OCI-LY3 (cell line): ENCODE data around the gene TOX3.

Source experiments
- CTCF ChIP-seq: fragments of 200-600, 300-600 bp; sonication (generic); IDR thresholded peaks from 2 replicates; pipeline ENCODE4 v1.5.1; 2014; ENCODE audit warnings: antibody characterized with exemption, low read length, low read depth
- EZH2phosphoT487 ChIP-seq: fragments of 200-600 bp; shearing (Covaris generic); IDR thresholded peaks from 2 replicates; pipeline ENCODE4 v1.6.1; 2018; ENCODE audit warnings: antibody characterized with exemption, mixed run types, low read depth

GRCh38 chr16:52549011-52549692 lies 2.2 kb upstream of the TOX3 start:
- TF ChIP-seq CTCF (no peak), EZH2phosphoT487 (no peak)
